ENCODE data around the gene CELF4.

Gene CELF4

GRCh38 chr18:37570336-37570930 lies 4.8 kb upstream of the CELF4 start:
- H3K9ac ChIP-seq (ENCODE audit: low read depth, low read length): no peak overlapping the region
- H3K4me3 ChIP-seq (ENCODE audit: low read depth in 1 of 2, low read length in 2 of 2): no peak overlapping the region
- DNase-seq: no peak
- H4K20me1 ChIP-seq (ENCODE audit: insufficient read depth, low read length): no peaks in the 10 kb centered on the region
- no peak overlapping the region for H2AFZ ChIP-seq (ENCODE audit: low read depth, low read length)
- no peak overlapping the region for H3K4me2 ChIP-seq (ENCODE audit: insufficient read depth, low read length)
- no peaks in the 10 kb centered on the region for H3K9me3 ChIP-seq (ENCODE audit: insufficient read depth, low read length, severe bottlenecking)
- no peak overlapping the region for H3K27ac ChIP-seq (ENCODE audit: low read length)
- no peak for ATAC-seq (ENCODE audit: insufficient read depth, low read depth)
- no peaks in the 10 kb centered on the region for H3K4me1 ChIP-seq (ENCODE audit: insufficient read depth, low read length)
- TF ChIP-seq EZH2 (IDR thresholded peaks at IDR 0.05; ENCODE audit: borderline replicate concordance, low read depth, low read length, severe bottlenecking): no peak
- TF ChIP-seq CTCF (IDR thresholded peaks at IDR 0.05; ENCODE audit: borderline replicate concordance, extremely low read depth, low read length, poor library complexity, severe bottlenecking): no peak
- H3K36me3 ChIP-seq (ENCODE audit: insufficient read depth, low read length): no peaks in the 10 kb centered on the region
- no peaks in the 10 kb centered on the region for H3K27me3 ChIP-seq (ENCODE audit: insufficient read depth, low read length, poor library complexity)
- no peaks in the 10 kb centered on the region for H3K79me2 ChIP-seq (ENCODE audit: insufficient read depth, low read length)

- DNase-seq: no peak
- H3K79me2 ChIP-seq (ENCODE audit: insufficient read depth, low read length): no peaks in the 10 kb centered on the region
- H3K4me1 ChIP-seq (ENCODE audit: insufficient read depth, low read length): no peaks in the 10 kb centered on the region
- no peaks in the 10 kb centered on the region for H3K27me3 ChIP-seq (ENCODE audit: insufficient read depth, low read length, poor library complexity)
- H3K9me3 ChIP-seq (ENCODE audit: insufficient read depth, low read length, severe bottlenecking): no peaks in the 10 kb centered on the region
- H3K4me3 ChIP-seq (ENCODE audit: low read depth in 1 of 2, low read length in 2 of 2): no peak overlapping the region
- H3K27ac ChIP-seq (ENCODE audit: low read length): no peak overlapping the region
- H3K36me3 ChIP-seq (ENCODE audit: insufficient read depth, low read length): no peaks in the 10 kb centered on the region
- H3K4me2 ChIP-seq (ENCODE audit: insufficient read depth, low read length): no peak overlapping the region
- TF ChIP-seq EZH2 (IDR thresholded peaks at IDR 0.05; ENCODE audit: borderline replicate concordance, low read depth, low read length, severe bottlenecking): no peak
- TF ChIP-seq CTCF (IDR thresholded peaks at IDR 0.05; ENCODE audit: borderline replicate concordance, extremely low read depth, low read length, poor library complexity, severe bottlenecking): no peak
- ATAC-seq (ENCODE audit: insufficient read depth, low read depth): no peak
- H2AFZ ChIP-seq (ENCODE audit: low read depth, low read length): no peak overlapping the region
- H3K9ac ChIP-seq (ENCODE audit: low read depth, low read length): no peak overlapping the region
- H4K20me1 ChIP-seq (ENCODE audit: insufficient read depth, low read length): no peaks in the 10 kb centered on the region
Observed at GRCh38 chr18:37568671-37569070, 3.1 kb upstream of the CELF4 start.

GRCh38 chr18:37567994-37568359 lies 2.4 kb upstream of the CELF4 start:
- no peaks in the 10 kb centered on the region for H3K27me3 ChIP-seq (ENCODE audit: insufficient read depth, low read length, poor library complexity)
- no peak for ATAC-seq (ENCODE audit: insufficient read depth, low read depth)
- no peak for DNase-seq

More at GRCh38 chr18:37567994-37568359, 2.4 kb upstream of the CELF4 start:
- no peaks in the 10 kb centered on the region for H3K79me2 ChIP-seq (ENCODE audit: insufficient read depth, low read length)
- H3K4me1 ChIP-seq (ENCODE audit: insufficient read depth, low read length): no peaks in the 10 kb centered on the region
- H3K36me3 ChIP-seq (ENCODE audit: insufficient read depth, low read length): no peaks in the 10 kb centered on the region
- no peak overlapping the region for H3K4me3 ChIP-seq (ENCODE audit: low read depth in 1 of 2, low read length in 2 of 2)
- H3K4me2 ChIP-seq (ENCODE audit: insufficient read depth, low read length): no peak overlapping the region
- H4K20me1 ChIP-seq (ENCODE audit: insufficient read depth, low read length): no peaks in the 10 kb centered on the region
- H2AFZ ChIP-seq (ENCODE audit: low read depth, low read length): no peak overlapping the region
- no peak for TF ChIP-seq CTCF (IDR thresholded peaks at IDR 0.05; ENCODE audit: borderline replicate concordance, extremely low read depth, low read length, poor library complexity, severe bottlenecking)
- no peak for TF ChIP-seq EZH2 (IDR thresholded peaks at IDR 0.05; ENCODE audit: borderline replicate concordance, low read depth, low read length, severe bottlenecking)
- no peak overlapping the region for H3K27ac ChIP-seq (ENCODE audit: low read length)
- H3K9ac ChIP-seq (ENCODE audit: low read depth, low read length): no peak overlapping the region
- no peaks in the 10 kb centered on the region for H3K9me3 ChIP-seq (ENCODE audit: insufficient read depth, low read length, severe bottlenecking)

Measured in DND-41 (cell line).